ENCODE measurements around the gene PHF21A.

The PHF21A gene

DNA sequence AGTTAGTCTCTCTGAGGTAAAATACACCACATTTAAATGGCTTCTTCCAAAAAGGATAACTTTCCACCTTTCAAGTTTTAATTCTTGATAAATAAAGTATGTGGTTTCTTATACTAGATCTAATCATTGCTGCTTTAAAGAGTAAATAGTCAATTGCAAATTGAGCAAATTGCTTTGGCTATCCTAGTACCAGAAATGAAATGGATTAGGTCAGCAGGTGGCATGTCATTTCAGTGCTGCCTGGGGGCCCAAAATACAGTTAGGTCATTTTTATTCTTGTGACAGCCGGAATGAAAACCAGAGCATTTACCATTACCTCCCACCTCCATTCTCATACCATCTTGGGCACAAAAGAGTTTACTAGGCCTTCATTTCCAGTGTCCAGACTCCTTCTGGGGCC, 70.2 kb downstream of the PHF21A start:
- no peak for DNase-seq (ENCODE audit: extremely low read depth, low read depth)
- TF ChIP-seq, protein P1, sequence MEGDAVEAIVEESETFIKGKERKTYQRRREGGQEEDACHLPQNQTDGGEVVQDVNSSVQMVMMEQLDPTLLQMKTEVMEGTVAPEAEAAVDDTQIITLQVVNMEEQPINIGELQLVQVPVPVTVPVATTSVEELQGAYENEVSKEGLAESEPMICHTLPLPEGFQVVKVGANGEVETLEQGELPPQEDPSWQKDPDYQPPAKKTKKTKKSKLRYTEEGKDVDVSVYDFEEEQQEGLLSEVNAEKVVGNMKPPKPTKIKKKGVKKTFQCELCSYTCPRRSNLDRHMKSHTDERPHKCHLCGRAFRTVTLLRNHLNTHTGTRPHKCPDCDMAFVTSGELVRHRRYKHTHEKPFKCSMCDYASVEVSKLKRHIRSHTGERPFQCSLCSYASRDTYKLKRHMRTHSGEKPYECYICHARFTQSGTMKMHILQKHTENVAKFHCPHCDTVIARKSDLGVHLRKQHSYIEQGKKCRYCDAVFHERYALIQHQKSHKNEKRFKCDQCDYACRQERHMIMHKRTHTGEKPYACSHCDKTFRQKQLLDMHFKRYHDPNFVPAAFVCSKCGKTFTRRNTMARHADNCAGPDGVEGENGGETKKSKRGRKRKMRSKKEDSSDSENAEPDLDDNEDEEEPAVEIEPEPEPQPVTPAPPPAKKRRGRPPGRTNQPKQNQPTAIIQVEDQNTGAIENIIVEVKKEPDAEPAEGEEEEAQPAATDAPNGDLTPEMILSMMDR (IDR thresholded peaks at IDR 0.05; ENCODE audit: low read depth, low read length) = no peak

GRCh38 chr11:46050662-46051061, 70.6 kb downstream of the PHF21A start:
- TF ChIP-seq, protein P1 (IDR thresholded peaks at IDR 0.05; ENCODE audit: low read depth, low read length) = no peak

GRCh38 chr11:46050003-46050461, 71.2 kb downstream of the PHF21A start:
- peak; percentile 38 for DNase-seq (ENCODE audit: extremely low read depth, low read depth)
- TF ChIP-seq, protein P1 (IDR thresholded peaks at IDR 0.05; ENCODE audit: low read depth, low read length) = no peak

More at GRCh38 chr11:46050662-46051061, 70.6 kb downstream of the PHF21A start:
- DNase-seq (ENCODE audit: extremely low read depth, low read depth) = no peak

- TF ChIP-seq, protein P1 (IDR thresholded peaks at IDR 0.05; ENCODE audit: low read depth, low read length) = no peak
- no peak for DNase-seq (ENCODE audit: extremely low read depth, low read depth)
Measured at GRCh38 chr11:46049325-46049897, 71.8 kb downstream of the PHF21A start.

DNA sequence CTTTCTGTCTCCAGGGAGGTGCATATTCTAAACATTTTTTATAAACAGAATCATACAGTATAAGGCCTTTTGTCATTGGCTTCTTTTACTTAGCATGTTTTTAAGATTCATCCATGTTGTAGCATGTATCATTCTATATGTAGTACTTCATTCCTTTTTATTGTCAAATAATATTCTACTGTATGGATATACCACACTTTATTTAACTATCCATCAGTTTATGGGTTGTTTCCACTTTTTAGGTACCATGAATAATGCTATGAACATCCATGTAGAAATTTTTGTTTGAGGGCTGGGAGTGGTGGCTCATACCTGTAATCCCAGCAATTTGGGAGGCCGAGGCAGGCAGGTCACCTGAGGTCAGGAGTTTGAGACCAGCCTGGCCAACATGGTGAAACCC, 73.1 kb downstream of the PHF21A start:
- TF ChIP-seq, protein P1 (IDR thresholded peaks at IDR 0.05; ENCODE audit: low read depth, low read length) = no peak
- no peak for DNase-seq (ENCODE audit: extremely low read depth, low read depth)

GRCh38 chr11:46047520-46047919, 73.7 kb downstream of the PHF21A start:
- TF ChIP-seq, protein P1 (IDR thresholded peaks at IDR 0.05; ENCODE audit: low read depth, low read length) = no peak
- no peak for DNase-seq (ENCODE audit: extremely low read depth, low read depth)

- TF ChIP-seq, protein P1 (IDR thresholded peaks at IDR 0.05; ENCODE audit: low read depth, low read length) = no peak
- no peak for DNase-seq (ENCODE audit: extremely low read depth, low read depth)
Measured at GRCh38 chr11:46045811-46046210, 75.4 kb downstream of the PHF21A start.

All from AG09319 (cell line).